Neuron (in vitro differentiated cells): ENCODE measurements around the gene RPL12.
A peak's percentile ranks its signal among the peaks of the same experiment; 100 is the strongest.

Source experiments
- H2AFZ ChIP-seq: one replicate; pipeline ENCODE4 v1.6.1; 2013; ENCODE audit warnings: low read depth, mild to moderate bottlenecking, inconsistent platforms, low read length, moderate library complexity
- H3K27me3 ChIP-seq: one replicate; pipeline ENCODE4 v1.6.1; 2013; ENCODE audit warnings: low read length; ENCODE audit not compliant: insufficient read depth
- H3K36me3 ChIP-seq: one replicate; pipeline ENCODE4 v1.6.1; 2013; ENCODE audit warnings: low read length; ENCODE audit not compliant: insufficient read depth
- H3K4me1 ChIP-seq: one replicate; pipeline ENCODE4 v1.6.1; 2013; ENCODE audit warnings: low read length; ENCODE audit not compliant: insufficient read depth
- H3K4me3 ChIP-seq: 2 replicates; pipeline ENCODE4 v1.5.1; 2013; ENCODE audit warnings: mild to moderate bottlenecking, low read length, moderate library complexity
- H3K9me3 ChIP-seq: one replicate; pipeline ENCODE4 v1.6.1; 2013; ENCODE audit warnings: low read length

The RPL12 gene

DNA sequence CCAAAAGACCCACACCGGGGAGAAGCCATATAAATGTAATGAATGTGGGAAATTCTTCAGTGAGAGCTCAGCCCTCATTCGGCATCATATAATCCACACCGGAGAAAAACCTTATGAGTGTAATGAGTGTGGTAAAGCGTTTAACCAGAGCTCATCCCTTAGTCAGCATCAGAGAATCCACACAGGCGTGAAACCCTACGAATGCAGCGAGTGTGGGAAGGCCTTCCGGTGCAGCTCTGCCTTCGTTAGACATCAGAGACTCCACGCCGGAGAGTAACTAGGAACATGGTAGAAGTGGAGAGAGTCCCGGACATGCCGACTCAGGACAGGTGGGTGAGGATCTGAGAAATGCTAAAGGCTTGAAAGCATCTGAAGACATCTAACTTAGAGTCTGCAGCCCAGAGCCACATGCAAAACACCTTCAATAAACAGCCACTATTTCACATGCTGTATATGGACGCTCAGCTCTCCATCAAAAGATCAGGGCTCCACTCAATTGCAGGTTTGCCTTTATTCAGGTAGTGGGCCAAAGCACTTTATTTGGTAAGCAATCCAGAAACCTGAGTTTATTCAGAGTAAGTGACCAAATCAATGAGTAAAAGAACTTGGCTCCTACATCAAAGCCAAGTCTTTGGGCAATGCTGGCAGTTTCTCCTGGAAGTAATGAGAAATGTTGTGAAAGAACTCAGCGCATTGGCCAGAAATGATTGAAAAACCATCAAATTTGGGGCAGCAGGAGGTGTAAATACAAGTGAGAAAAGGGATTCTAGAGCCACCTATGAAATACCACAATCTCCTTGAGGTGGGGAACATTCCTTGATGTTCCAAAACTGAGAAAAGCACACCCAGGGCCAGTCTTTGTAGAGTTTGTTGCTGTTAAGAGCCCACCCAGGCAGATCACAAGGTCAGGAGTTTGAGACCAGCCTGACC is 6.0 kb downstream of the RPL12 start:
- Histone ChIP-seq H2AFZ (no peak overlapping the region), H3K9me3 (peaks cover 20% of the 10 kb centered on the region), H3K4me3 (no peak overlapping the region), H3K4me1 (peaks cover 13% of the 10 kb centered on the region), H3K36me3 (peaks cover 83% of the 10 kb centered on the region), H3K27me3 (no peaks in the 10 kb centered on the region)

GRCh38 chr9:127444283-127444920 is 6.8 kb downstream of the RPL12 start:
- no peak overlapping the region for H2AFZ ChIP-seq
- H3K4me3 ChIP-seq = no peak overlapping the region
- H3K4me1 ChIP-seq = peaks cover 5% of the 10 kb centered on the region
- H3K27me3 ChIP-seq = no peaks in the 10 kb centered on the region
- H3K36me3 ChIP-seq = peaks cover 79% of the 10 kb centered on the region
- H3K9me3 ChIP-seq = peaks cover 20% of the 10 kb centered on the region

- Histone ChIP-seq H3K4me3 (no peak overlapping the region), H3K27me3 (no peaks in the 10 kb centered on the region), H3K9me3 (peaks cover 2% of the 10 kb centered on the region), H3K36me3 (peaks cover 74% of the 10 kb centered on the region), H3K4me1 (no peaks in the 10 kb centered on the region), H2AFZ (no peak overlapping the region)
Observed at GRCh38 chr9:127438394-127438793, 12.8 kb downstream of the RPL12 start.

DNA sequence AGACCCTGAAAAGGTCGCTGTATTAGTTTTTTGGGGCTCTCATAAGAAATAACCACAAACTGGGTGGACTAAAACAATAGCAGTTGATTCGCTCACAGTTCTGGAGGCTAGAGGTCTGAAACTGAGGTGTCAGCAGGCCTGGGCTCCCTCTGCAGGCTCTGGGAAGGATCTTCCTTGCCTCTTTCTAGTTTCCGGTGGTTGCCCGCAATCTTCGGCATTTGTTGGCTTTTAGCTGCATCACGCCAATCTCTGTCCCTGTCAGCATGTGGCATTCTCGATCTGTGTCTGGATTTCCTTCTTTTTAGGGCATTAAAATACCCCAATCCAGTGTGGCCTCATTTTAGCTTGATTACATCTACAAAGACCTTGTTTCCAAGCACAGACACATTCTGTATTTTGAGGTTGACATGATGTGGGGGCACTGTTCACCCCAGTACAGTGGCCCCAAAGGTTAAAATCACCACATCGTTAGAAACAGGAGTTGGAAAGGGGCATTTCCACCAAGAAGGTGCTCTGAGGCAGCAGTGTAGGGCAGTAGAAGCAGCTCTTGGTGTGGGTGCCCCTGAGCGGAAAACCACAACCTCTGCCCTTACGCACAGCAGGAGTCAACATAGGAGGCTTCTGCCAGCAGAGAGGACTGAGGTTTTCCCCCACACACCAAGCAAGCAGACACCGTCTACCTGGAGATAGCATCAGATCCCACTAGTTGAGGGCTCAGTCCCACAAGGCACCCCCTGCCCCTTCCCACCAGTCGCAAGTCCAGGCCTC is 13.5 kb downstream of the RPL12 start:
- Histone ChIP-seq H3K4me3 (no peak overlapping the region), H3K36me3 (peaks cover 74% of the 10 kb centered on the region), H3K27me3 (no peaks in the 10 kb centered on the region), H3K9me3 (peaks cover 1% of the 10 kb centered on the region), H3K4me1 (no peaks in the 10 kb centered on the region), H2AFZ (no peak overlapping the region)

DNA sequence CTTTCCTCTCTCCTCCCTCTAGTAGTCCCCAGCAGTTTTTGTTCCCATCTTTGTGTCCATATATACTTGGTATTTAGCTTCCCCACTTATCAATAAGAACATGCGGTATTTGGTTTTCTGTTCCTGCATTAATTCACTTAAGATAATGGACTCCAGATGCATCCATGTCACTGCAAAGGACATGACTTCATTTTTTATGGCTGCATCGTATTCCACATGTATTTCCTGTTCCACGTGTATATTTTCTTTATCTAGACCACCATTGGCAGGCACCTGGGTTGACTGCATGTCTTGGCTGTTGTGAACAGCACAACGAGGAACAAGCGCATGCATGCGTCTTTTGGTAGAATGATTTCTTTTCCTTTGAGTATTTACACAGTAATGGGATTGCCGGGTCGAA is 20.8 kb downstream of the RPL12 start:
- no peak overlapping the region for H3K4me3 ChIP-seq
- H3K9me3 ChIP-seq = no peaks in the 10 kb centered on the region
- H2AFZ ChIP-seq = no peak overlapping the region
- peaks cover 6% of the 10 kb centered on the region for H3K4me1 ChIP-seq
- peaks cover 51% of the 10 kb centered on the region for H3K36me3 ChIP-seq
- H3K27me3 ChIP-seq = no peaks in the 10 kb centered on the region

DNA sequence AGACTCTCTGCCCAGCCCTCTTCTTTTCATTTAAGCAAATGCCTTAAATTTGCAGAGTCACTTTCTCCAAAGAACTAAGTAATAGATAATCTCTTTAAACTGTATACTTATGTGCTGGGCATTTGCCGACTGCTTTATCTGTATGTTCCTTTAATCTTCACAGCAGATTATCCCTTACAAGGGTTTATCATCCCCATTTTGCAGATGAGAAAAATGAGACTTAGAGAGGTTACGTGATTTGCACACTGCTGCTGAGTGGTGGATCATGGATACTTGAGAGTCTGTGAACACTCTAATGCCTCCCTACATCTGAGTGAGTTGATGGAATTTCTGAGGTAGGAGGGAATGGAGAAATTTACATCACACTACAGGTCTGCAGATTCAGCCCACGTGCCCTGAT is 22.9 kb downstream of the RPL12 start:
- H3K4me1 ChIP-seq = peaks cover 12% of the 10 kb centered on the region
- no peak overlapping the region for H2AFZ ChIP-seq
- H3K27me3 ChIP-seq = no peaks in the 10 kb centered on the region
- H3K9me3 ChIP-seq = no peaks in the 10 kb centered on the region
- H3K4me3 ChIP-seq = no peak overlapping the region
- H3K36me3 ChIP-seq = peaks cover 31% of the 10 kb centered on the region

DNA sequence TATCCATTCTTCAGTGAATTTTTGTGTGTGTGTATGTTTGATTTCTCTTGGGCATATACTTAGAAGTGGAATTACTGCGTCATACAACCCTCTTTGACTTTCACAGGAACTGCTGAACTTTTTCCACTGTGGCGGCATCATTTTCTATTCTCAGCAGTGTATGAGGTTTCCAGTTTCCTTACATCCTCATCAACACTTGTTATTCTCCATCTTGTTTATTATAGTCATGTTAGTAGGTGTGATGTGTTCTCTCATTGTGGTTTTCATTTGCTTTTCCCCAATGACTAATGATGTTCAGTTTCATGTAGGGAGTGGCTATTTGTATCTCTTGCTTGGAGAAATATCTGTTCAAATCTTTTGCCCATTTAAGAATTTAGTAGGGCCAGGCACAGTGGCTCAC is 24.4 kb downstream of the RPL12 start:
- H3K36me3 ChIP-seq = peaks cover 26% of the 10 kb centered on the region
- H3K27me3 ChIP-seq = no peaks in the 10 kb centered on the region
- no peak overlapping the region for H3K4me3 ChIP-seq
- H3K9me3 ChIP-seq = no peaks in the 10 kb centered on the region
- peaks cover 24% of the 10 kb centered on the region for H3K4me1 ChIP-seq
- H2AFZ ChIP-seq = no peak overlapping the region

DNA sequence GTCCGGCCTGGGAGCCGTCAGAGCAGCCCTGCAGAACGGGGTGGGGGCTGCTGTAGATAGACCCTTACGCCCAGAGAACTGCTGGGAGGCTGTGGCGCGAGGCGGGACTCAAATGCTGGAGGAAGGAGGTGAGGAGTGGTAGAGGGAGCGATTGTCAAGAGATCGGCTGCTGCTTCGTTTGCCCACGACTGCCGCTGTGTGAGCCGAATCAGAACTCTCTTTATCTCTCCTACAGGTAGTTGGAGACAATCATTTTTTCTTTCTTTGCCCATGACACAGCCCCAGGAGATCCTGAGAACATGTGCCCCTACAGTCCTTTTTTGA is 26.6 kb downstream of the RPL12 start:
- Histone ChIP-seq H2AFZ (peak overlapping the region; percentile 69), H3K27me3 (no peaks in the 10 kb centered on the region), H3K9me3 (no peaks in the 10 kb centered on the region), H3K4me3 (peak overlapping the region; percentile 83), H3K4me1 (peaks cover 24% of the 10 kb centered on the region), H3K36me3 (peaks cover 15% of the 10 kb centered on the region)

GRCh38 chr9:127423934-127424675 is 27.1 kb downstream of the RPL12 start, which contains the start of gene ZNF79:
ZNF79 (plus strand) TSS chr9:127424382; CDS start chr9:127424788, 406 bp downstream.
- Histone ChIP-seq H3K36me3 (peaks cover 14% of the 10 kb centered on the region), H3K4me3 (peak within 1 kb of the TSS; percentile 83), H2AFZ (peak within 1 kb of the TSS; percentile 69), H3K4me1 (peaks cover 24% of the 10 kb centered on the region), H3K27me3 (no peaks in the 10 kb centered on the region), H3K9me3 (no peaks in the 10 kb centered on the region)

GRCh38 chr9:127423476-127423933 is 27.7 kb downstream of the RPL12 start:
- no peaks in the 10 kb centered on the region for H3K9me3 ChIP-seq
- H3K27me3 ChIP-seq = no peaks in the 10 kb centered on the region
- H3K36me3 ChIP-seq = peaks cover 9% of the 10 kb centered on the region
- H3K4me1 ChIP-seq = peaks cover 24% of the 10 kb centered on the region
- peak overlapping the region; percentile 83 for H3K4me3 ChIP-seq
- peak overlapping the region; percentile 69 for H2AFZ ChIP-seq

DNA sequence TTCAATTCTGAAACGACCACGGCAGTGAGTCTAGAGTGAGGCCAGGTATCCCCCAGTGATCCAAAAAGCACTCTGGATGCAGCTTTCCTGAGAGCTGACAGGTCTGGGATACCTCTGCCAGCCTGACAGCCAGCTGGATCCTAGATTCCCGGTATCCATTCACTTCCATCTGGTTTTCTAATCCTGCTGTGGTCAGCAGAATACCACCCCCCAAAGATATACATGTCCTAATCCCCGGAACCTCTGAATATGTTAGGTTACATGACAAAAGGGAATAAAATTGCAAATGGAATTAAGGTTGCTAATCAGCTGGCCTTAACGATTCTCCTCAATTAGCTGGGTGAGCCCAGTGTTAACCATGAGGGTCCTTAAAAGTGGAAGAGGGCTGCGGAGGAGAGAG is 28.4 kb downstream of the RPL12 start:
- peaks cover 24% of the 10 kb centered on the region for H3K4me1 ChIP-seq
- no peaks in the 10 kb centered on the region for H3K9me3 ChIP-seq
- H3K27me3 ChIP-seq = no peaks in the 10 kb centered on the region
- peak overlapping the region; percentile 83 for H3K4me3 ChIP-seq
- no peak overlapping the region for H2AFZ ChIP-seq
- peaks cover 7% of the 10 kb centered on the region for H3K36me3 ChIP-seq

- peak overlapping the region; percentile 83 for H3K4me3 ChIP-seq
- peaks cover 24% of the 10 kb centered on the region for H3K4me1 ChIP-seq
- H3K27me3 ChIP-seq = no peaks in the 10 kb centered on the region
- H3K36me3 ChIP-seq = peaks cover 8% of the 10 kb centered on the region
- H2AFZ ChIP-seq = no peak overlapping the region
- H3K9me3 ChIP-seq = no peaks in the 10 kb centered on the region
Observed at GRCh38 chr9:127422133-127422782, 28.9 kb downstream of the RPL12 start.
